Measurements from ENCODE around the gene CNGA4.

CNGA4 gene

DNA sequence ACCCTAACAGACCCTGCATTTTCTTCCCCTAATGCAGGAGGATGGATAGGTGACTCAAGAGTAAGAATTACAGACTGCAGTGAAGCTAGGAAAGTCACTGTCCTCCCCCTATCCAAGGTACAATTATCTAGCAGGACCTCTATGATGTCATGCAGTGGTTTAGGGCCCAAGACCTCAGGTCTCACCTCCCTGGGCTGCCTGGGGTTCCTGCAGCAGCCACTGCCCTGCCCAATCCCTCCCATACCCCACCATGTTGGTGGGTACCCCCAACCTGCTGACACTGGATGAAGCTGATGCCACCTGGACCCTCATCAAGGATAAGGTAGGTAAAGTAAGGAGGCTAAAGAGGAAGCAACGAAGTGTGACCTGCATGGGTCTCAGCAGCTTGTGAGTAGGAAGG lies 33.5 kb upstream of the CNGA4 start, which contains the start of gene C11orf42:
C11orf42 (plus strand) TSS at position 192 of the 400 bp plus-strand sequence; CDS start at position 251, 59 bp downstream.
- no peaks in the 10 kb centered on the region for H3K9me3 ChIP-seq (ENCODE audit: severe bottlenecking)
- no peaks in the 10 kb centered on the region for H3K27me3 ChIP-seq (ENCODE audit: insufficient read depth, low read depth, severe bottlenecking)
- no peak for TF ChIP-seq CTCF (IDR thresholded peaks at IDR 0.05; ENCODE audit: low read depth, low read length)
- H3K36me3 ChIP-seq: no peaks in the 10 kb centered on the region; the same call in 1 of the 2 replicates
- H3K4me3 ChIP-seq (ENCODE audit: low read depth, low read length): no peak within 1 kb of the TSS
- H3K27ac ChIP-seq: no peak within 1 kb of the TSS
- DNase-seq: no peak

GRCh38 chr11:6206456-6207180 lies 32.3 kb upstream of the CNGA4 start:
- Histone ChIP-seq H3K36me3 (peaks cover 4% of the 10 kb centered on the region), H3K27ac (no peak overlapping the region), H3K9me3 (ENCODE audit: severe bottlenecking) (no peaks in the 10 kb centered on the region), H3K27me3 (ENCODE audit: insufficient read depth, low read depth, severe bottlenecking) (no peaks in the 10 kb centered on the region), H3K4me3 (ENCODE audit: low read depth, low read length) (no peak overlapping the region)
- DNase-seq: no peak
- TF ChIP-seq CTCF (IDR thresholded peaks at IDR 0.05; ENCODE audit: low read depth, low read length): no peak

DNA sequence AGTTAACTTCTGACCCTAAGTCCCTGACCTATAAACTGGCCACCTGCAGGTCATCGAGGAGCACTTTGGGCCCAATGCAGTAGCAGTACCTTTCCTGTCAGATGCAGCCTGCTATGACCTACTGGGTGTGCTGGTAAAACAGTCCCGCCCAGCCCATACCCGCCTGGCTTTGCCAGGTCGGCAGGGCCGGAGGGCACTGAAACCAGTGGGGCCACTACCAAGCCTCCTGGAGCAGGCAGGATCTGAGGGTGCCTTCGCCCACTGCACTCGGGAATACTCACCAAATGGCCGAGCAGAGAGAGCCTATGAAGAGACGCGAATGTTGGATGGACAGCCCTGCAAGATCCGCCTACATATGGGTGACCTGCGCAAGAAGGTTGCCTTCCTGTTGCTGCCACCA lies 29.1 kb upstream of the CNGA4 start:
- DNase-seq: no peak
- Histone ChIP-seq H3K9me3 (ENCODE audit: severe bottlenecking) (no peaks in the 10 kb centered on the region), H3K4me3 (ENCODE audit: low read depth, low read length) (no peak overlapping the region), H3K36me3 (peaks cover 22% of the 10 kb centered on the region), H3K27ac (no peak overlapping the region), H3K27me3 (ENCODE audit: insufficient read depth, low read depth, severe bottlenecking) (no peaks in the 10 kb centered on the region)
- no peak for TF ChIP-seq CTCF (IDR thresholded peaks at IDR 0.05; ENCODE audit: low read depth, low read length)

GRCh38 chr11:6210274-6210955 lies 28.5 kb upstream of the CNGA4 start:
- TF ChIP-seq CTCF (IDR thresholded peaks at IDR 0.05; ENCODE audit: low read depth, low read length): no peak

GRCh38 chr11:6214530-6214929 lies 24.4 kb upstream of the CNGA4 start:
- no peak for TF ChIP-seq CTCF (IDR thresholded peaks at IDR 0.05; ENCODE audit: low read depth, low read length)
- no peaks in the 10 kb centered on the region for H3K27me3 ChIP-seq (ENCODE audit: insufficient read depth, low read depth, severe bottlenecking)
- H3K4me3 ChIP-seq (ENCODE audit: low read depth, low read length): no peak overlapping the region
- H3K9me3 ChIP-seq (ENCODE audit: severe bottlenecking): no peaks in the 10 kb centered on the region
- no peak for DNase-seq
- peaks cover 54% of the 10 kb centered on the region for H3K36me3 ChIP-seq
- H3K27ac ChIP-seq: no peak overlapping the region

More at GRCh38 chr11:6210274-6210955, 28.5 kb upstream of the CNGA4 start:
- no peak for DNase-seq
- no peaks in the 10 kb centered on the region for H3K27me3 ChIP-seq (ENCODE audit: insufficient read depth, low read depth, severe bottlenecking)
- peaks cover 22% of the 10 kb centered on the region for H3K36me3 ChIP-seq
- no peaks in the 10 kb centered on the region for H3K9me3 ChIP-seq (ENCODE audit: severe bottlenecking)
- no peak overlapping the region for H3K4me3 ChIP-seq (ENCODE audit: low read depth, low read length)
- H3K27ac ChIP-seq: no peak overlapping the region

Measured in WERI-Rb-1 (cell line).